NCI-H748 treated with DMSO at 0.1 percent for 48 hours (cell line): ENCODE results near the gene OBSL1.

Experiments used
- DNase-seq: peaks from one replicate; lab custom pipeline; 2025; lab: John Stamatoyannopoulos, UW

Gene OBSL1

DNA sequence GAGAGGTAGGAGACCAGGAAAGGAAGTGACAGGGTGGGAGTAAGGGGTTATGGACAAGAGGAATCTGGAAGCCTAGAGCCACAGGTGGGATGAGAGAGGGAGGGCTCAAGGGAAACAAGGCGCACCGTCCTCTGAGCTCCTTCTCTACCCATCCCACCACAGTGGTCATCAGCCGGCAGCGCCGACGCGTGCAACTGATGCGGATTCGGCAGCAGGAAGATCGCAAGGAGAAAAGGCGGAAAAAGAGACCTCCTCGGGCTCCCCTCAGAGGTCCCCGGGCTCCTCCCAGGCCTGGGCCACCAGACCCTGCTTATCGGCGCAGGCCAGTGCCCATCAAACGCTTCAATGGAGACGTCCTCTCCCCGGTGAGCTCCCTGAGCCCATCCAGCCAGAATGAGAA, 22.3 kb downstream of the OBSL1 start:
- DNase-seq = no peak

DNA sequence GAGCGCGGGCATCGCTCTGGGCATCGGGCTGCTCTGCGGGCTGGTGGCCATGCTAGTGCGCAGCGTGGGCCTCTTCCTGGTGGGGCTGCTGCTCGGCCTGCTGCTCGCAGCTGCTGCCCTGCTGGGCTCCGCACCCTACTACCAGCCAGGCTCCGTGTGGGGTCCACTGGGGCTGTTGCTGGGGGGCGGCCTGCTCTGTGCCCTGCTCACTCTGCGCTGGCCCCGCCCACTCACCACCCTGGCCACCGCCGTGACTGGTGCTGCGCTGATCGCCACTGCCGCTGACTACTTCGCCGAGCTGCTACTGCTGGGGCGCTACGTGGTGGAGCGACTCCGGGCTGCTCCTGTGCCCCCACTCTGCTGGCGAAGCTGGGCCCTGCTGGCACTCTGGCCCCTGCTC, 23.7 kb downstream of the OBSL1 start:
- no peak for DNase-seq

- no peak for DNase-seq
Measured at GRCh38 chr2:219545943-219546352, 25.4 kb downstream of the OBSL1 start.

DNA sequence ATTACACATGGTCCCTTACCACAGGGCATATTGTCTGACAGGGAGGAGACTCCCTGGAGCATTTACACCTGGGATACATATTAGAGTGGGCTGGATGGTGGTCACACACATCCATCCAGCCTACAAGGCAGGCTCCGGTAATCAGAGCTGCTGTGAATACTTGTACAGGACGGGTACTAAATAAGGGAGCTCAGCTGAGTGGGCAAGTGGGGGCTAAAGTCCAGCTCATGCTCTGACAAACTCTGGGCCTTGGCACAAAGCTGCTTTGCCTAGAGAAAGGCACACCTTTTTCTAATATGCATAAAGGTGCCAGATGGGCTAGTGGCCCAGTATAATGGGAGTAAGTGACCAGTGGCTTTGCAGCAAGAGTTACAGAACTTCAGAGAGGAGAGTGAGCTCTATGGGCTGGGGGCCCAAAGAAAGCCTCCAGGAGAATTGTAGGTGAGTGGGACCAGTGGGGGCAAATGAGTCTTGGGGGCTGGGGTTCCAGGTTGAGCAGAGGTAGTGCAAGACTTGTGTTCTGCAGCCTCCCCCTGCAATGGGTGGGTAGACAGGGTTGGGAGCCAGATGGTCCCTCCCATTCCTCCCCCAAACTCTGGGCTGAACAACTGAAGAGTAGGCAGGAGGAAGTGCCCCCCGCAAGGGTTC, 25.9 kb downstream of the OBSL1 start:
- no peak for DNase-seq

- DNase-seq = no peak
Measured at GRCh38 chr2:219544567-219544966, 26.8 kb downstream of the OBSL1 start.

- peak; percentile 86 for DNase-seq
Measured at GRCh38 chr2:219543596-219544358, 27.6 kb downstream of the OBSL1 start, which contains the start of the genes CHPF and TMEM198. Gene CHPF, minus strand, starts transcription at chr2:219543809. Its CDS starts 271 bp downstream, at chr2:219543538. Gene TMEM198, plus strand, starts transcription at chr2:219544028. Its CDS starts 700 bp downstream, at chr2:219544728.

DNA sequence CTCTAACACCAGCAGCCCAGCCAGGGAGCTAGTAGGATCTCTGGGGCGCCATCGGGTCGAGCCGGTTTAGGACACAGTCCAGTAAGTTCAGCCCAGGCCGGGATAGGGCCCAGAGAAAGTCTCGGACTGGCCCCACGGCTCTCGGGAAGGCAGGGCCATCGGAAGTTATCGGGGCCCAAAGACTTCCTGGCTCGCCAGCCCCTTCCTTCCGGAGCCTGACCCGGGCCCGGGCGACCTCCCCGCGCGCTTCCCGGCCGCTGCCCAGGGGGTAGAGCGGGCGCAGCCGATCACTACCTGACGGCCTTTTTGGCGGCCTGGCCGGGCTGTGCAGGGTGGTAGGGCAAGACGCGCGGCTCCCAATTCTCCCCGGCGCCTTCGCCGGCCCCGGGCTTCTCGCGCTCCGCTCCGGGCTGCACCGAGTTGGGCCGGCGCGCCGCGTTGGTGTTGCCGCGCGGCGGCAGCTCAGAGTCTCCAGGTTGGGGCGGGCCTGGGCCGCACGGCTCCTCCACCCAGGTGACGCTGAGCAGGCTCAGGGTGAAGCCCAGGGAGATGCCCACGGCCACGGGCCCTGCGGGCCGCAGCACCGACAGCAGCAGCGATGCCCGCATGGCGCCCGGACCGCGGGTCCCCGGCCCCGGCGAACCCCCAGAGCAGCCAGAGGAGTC, 28.3 kb downstream of the OBSL1 start:
- no peak for DNase-seq

- DNase-seq = peak; percentile 72
Measured at GRCh38 chr2:219541611-219542180, 29.6 kb downstream of the OBSL1 start.

GRCh38 chr2:219540784-219541504, 30.4 kb downstream of the OBSL1 start:
- no peak for DNase-seq

- no peak for DNase-seq
Measured at GRCh38 chr2:219539926-219540678, 31.2 kb downstream of the OBSL1 start.

DNA sequence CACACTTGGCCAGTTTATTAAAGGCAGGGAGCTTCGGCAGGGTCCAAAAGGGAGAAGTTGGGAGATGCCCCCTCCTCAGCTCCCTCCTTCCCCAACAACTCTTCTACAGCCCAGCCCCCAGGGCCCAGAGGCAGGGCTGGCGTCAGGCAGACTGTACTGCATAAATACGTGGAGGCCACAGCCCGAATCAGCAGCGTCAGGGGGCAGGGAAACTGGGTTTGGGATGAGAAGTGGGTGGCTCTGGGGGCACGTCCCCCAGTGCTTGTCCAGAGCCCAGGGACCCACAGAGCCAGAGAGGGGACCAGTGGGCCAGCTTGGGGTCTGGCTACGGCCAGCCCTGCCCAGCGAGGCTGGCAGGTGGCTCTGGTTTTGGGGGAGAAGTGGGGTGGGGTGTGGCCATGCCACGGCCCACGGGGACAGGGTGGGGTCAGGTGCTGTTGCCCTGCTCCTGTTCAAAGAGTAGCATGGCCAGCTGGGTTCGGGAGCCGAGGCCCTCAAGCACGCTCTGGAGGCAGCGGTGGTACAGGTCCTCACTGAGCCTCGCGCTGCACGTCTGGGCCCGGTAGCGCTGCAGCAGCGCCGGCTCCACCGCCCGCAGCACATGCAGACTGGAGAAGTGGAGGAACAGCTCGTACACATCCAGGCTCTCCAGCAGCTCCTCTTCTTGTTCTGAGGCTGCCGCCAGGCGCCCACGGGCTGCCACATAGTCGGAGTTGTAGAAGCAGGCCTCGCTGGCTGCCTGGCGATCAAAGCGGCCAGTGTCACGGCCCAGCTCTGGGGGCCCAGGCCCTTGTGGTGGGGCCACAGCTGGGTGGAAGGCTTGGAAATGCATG, 32.2 kb downstream of the OBSL1 start:
- no peak for DNase-seq

DNA sequence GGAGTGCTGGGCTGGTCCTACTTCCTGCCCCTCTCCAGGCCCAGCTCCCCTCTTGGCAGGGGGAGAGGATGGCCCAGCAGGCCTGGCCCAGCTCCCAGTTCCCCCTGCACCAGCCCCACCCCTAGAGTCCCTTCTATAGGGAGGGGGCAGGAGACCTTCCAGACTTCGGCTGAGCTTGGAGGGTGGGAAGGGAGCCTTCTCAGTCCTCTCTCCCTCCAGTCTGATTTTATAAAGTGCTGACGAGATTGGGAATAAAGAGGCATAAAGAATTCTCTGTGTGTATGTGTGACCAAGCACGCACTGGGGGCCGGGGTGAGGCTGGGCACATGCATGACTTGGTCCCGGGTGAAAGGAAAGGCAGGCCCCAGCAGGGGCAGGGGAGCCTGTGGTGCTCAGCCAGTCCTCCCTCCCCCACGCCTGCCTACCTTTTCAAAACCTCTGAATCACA, 32.8 kb downstream of the OBSL1 start:
- no peak for DNase-seq

- no peak for DNase-seq
Measured at GRCh38 chr2:219537657-219538488, 33.5 kb downstream of the OBSL1 start.

DNA sequence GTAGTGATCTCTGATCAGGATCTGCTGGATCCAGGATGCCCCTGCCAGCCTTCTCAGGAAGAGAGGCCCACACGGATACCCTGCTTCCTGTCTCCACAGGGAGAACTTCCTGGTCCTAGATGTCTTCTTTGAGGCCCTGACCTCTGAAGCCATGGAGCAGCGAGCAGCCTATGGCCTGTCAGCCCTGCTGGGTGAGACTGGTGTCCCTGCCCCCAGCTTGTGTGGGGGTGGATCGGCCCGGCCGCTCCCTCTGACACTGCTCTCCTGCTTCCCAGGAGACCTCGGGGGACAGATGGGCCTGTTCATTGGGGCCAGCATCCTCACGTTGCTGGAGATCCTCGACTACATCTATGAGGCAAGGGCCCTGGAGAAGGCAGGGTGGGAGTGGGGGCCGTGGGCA, 34.4 kb downstream of the OBSL1 start:
- no peak for DNase-seq

- no peak for DNase-seq
Measured at GRCh38 chr2:219536425-219536824, 34.9 kb downstream of the OBSL1 start.

DNA sequence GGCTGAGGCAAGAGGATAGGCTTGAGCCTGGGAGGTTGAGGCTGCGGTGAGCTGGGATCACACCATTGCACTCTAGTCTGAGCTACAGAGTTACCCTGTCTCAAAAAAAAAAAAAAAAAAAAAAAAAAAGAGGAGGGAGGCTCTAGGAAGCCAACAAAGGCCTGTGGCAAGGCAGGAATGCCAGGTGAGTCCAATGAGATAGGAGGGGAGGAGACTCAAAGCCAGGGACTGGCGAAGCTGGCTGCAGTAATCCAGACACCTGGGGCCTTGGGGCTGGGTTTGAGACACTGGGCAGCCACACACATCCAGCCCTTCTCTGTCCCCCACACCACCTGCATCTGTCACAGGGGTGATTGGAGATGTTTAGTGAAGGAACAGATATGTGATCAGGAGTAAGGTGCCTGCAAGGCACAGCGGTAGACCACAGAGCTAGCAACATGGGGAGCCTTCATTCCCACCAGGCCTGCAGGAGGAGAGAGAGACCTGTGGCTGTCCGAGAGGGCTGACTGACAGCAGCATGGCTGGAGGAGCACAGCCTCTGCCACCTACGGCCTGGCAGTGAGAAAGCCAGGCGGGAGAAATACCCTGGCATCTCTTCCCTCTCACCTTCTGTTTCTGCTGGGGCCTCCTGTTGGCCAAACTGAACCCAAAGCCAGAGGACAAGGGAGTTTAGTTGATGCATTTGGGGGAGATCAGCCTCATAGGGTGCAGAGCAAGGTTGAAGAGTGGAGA, 37.2 kb downstream of the OBSL1 start:
- no peak for DNase-seq

DNA sequence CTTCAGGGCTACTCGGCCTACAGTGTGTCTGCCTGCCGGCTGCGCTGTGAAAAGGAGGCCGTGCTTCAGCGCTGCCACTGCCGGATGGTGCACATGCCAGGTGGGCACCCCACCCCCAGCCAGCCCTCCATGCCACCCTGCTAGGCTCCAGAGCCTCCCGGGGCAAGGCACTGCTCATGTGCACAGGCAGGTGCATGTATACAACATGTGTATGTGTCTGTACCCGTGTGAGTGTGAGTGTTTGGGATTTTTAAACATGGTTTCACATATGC, 39.0 kb downstream of the OBSL1 start:
- DNase-seq = no peak

DNA sequence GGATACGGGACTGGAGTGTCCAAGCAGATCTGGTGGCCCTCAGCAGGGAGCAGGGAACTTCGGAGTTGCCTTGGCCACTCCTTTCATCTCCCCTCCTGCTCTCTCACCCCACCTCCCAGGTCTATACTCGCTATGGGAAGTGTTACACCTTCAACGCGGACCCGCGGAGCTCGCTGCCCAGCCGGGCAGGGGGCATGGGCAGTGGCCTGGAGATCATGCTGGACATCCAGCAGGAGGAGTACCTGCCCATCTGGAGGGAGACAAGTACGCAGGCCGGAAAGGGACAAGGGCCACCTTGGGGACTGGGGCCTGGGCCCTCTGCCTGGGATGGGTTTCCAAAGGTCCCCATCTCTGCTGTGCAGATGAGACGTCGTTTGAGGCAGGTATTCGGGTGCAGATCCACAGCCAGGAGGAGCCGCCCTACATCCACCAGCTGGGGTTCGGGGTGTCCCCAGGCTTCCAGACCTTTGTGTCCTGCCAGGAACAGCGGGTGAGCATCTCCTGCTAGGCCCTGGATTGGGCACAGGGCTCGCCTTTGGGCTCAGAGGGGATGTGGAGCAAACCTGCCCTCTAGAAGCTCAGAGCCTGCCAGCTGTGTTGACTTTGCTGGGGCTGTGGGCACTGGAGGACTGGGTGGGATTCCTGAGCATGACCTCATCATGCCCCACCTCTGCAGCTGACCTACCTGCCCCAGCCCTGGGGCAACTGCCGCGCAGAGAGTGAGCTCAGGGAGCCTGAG, 39.5 kb downstream of the OBSL1 start:
- DNase-seq = no peak
